Keratinocyte (primary cell): Measurements from ENCODE around the gene CAMSAP1.

Experiments used
- EZH2 ChIP-seq: IDR thresholded peaks from one replicate; pipeline ENCODE4 v1.6.1; 2012; ENCODE audit warnings: inconsistent platforms, mild to moderate bottlenecking, low read length, moderate library complexity
- TF ChIP-seq, protein P1 (sequence below), 3 experiments: IDR thresholded peaks in 1 of 3; conservative IDR thresholded peaks in 1 of 3; optimal IDR thresholded peaks in 1 of 3; 2 replicates in 2 of 3; 3 replicates in 1 of 3; pipeline versions ENCODE3 to v1.5.1; 2011; ENCODE audit warnings: low read length in 3 of 3, mild to moderate bottlenecking in 3 of 3, moderate library complexity in 2 of 3, control low read depth in 1 of 3, inconsistent platforms in 1 of 3; ENCODE audit not compliant: insufficient read depth in 2 of 3; ENCODE audit errors: extremely low read depth in 1 of 3

DNA sequence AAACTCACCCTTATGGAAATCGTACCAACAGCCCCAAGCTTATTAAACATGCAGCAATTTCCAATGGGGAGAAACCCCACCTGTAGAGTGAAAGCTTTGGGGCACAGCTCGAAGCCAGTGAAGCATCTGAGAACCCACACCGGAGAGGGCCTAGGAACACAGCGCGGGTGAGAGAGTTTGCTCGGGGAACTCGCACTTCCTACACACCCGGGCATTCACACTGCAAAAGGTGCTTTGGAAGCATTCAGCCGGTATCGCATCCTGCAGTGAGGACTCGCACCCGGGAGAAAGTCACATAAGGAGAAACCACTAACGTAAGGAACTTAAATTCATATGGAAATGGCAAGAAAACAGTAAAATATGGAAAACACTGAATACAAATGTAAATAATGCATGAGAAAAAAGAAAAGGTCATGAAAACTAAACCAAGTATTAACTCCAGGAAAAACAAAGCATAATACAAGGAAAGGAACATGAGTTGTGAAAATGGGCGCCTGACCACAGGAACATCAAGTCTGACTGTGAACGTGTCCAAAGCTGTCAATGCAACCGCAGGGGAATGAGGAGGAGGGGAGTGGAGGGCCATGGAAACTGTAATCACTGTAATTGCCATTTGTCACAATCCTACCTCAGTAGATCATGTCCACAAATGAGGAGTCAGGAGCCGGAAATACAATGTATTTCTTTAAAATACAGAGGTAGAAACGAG lies 28.7 kb downstream of the CAMSAP1 start:
- TF ChIP-seq, protein P1, sequence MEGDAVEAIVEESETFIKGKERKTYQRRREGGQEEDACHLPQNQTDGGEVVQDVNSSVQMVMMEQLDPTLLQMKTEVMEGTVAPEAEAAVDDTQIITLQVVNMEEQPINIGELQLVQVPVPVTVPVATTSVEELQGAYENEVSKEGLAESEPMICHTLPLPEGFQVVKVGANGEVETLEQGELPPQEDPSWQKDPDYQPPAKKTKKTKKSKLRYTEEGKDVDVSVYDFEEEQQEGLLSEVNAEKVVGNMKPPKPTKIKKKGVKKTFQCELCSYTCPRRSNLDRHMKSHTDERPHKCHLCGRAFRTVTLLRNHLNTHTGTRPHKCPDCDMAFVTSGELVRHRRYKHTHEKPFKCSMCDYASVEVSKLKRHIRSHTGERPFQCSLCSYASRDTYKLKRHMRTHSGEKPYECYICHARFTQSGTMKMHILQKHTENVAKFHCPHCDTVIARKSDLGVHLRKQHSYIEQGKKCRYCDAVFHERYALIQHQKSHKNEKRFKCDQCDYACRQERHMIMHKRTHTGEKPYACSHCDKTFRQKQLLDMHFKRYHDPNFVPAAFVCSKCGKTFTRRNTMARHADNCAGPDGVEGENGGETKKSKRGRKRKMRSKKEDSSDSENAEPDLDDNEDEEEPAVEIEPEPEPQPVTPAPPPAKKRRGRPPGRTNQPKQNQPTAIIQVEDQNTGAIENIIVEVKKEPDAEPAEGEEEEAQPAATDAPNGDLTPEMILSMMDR (optimal IDR thresholded peaks at IDR 0.05 in 1 of 3, IDR thresholded peaks at IDR 0.05 in 1 of 3, conservative IDR thresholded peaks at IDR 0.05 in 1 of 3; ENCODE audit: extremely low read depth in 1 of 3, insufficient read depth in 2 of 3, low read length in 3 of 3) = no peak
- TF ChIP-seq EZH2 = no peak
